ENCODE results near the gene CRIP2. TPM values are rescaled to one million over a fixed set of nuclear protein-coding genes. Genes with fewer than 3 reads are reported as not detected.

CRIP2 gene
- total and polyA plus RNA-seq, 2 donors (not counting 3 experiments of a cell fraction or from before 2014, with no cell fraction given): 322 to 954 TPM

DNA sequence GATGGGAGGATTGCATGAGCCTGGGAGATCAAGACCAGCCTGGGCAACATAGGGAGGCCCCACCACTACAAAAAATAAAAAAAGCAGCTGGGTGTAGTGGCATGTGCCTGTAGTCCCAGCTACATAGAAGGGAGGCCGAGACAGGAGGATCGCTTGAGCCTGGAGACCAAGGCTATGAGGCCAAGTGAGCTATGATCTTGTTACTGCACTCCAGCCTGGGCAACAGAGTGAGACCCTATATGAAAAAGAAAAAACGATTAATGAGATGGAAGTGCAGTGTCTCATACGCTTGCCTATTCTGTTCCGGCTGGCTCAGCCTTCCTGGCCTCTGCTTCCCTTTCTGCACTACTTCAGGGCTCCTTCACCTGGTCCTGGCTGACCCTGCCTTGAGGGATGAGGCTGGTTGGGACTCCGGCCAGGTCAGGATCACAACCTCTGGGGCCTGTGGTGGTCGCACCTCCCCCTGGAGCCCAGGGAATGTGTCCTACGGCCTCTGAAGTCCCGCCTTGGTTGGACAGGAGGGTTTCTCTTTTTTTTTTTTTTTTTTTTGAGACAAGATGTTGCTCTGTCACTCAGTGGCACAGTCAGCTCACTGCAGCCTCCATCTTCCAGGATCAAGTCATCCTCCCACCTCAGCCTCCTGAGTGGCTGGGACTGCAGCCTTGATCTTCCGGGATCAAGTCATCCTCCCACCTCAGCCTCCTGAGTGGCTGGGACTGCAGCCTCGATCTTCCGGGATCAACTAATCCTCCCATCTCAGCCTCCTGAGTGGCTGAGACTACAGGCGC lies 27.1 kb downstream of the CRIP2 start:
- H3K9me1 ChIP-seq (replicated peaks; ENCODE audit: control insufficient read depth, extremely low read depth, insufficient read depth, low read length): no peaks in the 10 kb centered on the region
- no peaks in the 10 kb centered on the region for H4K20me1 ChIP-seq (replicated peaks; ENCODE audit: control insufficient read depth, extremely low read depth, insufficient read depth, low read length)
- dilution Hi-C loops (cut with MboI; ENCODE audit: extremely low pct_ligation_motif_present, low sequenced_read_pairs): no loop called here
- no peak overlapping the region for H3K4me2 ChIP-seq (ENCODE audit: insufficient read depth, low read length)
- H3K9ac ChIP-seq (replicated peaks; ENCODE audit: extremely low read depth, insufficient read depth, low read length): no peak overlapping the region
- no peak for DNase-seq (ENCODE audit: low read depth, low spot score)
- H2AFZ ChIP-seq (ENCODE audit: low read depth, low read length): no peak overlapping the region
- H3K79me2 ChIP-seq (ENCODE audit: control insufficient read depth, insufficient read depth, low read length): no peaks in the 10 kb centered on the region
- TF ChIP-seq MYC (IDR thresholded peaks at IDR 0.05; ENCODE audit: low read depth, low read length) (no peak), JUN (IDR thresholded peaks at IDR 0.05; ENCODE audit: borderline replicate concordance, insufficient read depth, insufficient read length, low read depth) (no peak), GATA2 (IDR thresholded peaks at IDR 0.05; ENCODE audit: insufficient read depth, insufficient read length, low read depth, low read length) (no peak), POLR2AphosphoS5 (IDR thresholded peaks at IDR 0.05; ENCODE audit: insufficient read depth, low read depth, low read length) (no peak), MAX (IDR thresholded peaks at IDR 0.05; ENCODE audit: insufficient read depth, insufficient read length) (no peak), FOS (IDR thresholded peaks at IDR 0.05; ENCODE audit: borderline replicate concordance, insufficient read depth, low read length) (no peak), EZH2 (IDR thresholded peaks at IDR 0.05; ENCODE audit: borderline replicate concordance, low read depth, low read length, severe bottlenecking) (no peak), POLR2A (IDR thresholded peaks at IDR 0.05; ENCODE audit: low read depth, low read length) (no peak)
- TF ChIP-seq, protein P1, sequence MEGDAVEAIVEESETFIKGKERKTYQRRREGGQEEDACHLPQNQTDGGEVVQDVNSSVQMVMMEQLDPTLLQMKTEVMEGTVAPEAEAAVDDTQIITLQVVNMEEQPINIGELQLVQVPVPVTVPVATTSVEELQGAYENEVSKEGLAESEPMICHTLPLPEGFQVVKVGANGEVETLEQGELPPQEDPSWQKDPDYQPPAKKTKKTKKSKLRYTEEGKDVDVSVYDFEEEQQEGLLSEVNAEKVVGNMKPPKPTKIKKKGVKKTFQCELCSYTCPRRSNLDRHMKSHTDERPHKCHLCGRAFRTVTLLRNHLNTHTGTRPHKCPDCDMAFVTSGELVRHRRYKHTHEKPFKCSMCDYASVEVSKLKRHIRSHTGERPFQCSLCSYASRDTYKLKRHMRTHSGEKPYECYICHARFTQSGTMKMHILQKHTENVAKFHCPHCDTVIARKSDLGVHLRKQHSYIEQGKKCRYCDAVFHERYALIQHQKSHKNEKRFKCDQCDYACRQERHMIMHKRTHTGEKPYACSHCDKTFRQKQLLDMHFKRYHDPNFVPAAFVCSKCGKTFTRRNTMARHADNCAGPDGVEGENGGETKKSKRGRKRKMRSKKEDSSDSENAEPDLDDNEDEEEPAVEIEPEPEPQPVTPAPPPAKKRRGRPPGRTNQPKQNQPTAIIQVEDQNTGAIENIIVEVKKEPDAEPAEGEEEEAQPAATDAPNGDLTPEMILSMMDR (IDR thresholded peaks at IDR 0.05; ENCODE audit: extremely low read depth in 1 of 2, insufficient read depth in 1 of 2, low read depth in 1 of 2, low read length in 2 of 2): no peak
- no peak overlapping the region for H3K27ac ChIP-seq (ENCODE audit: insufficient read depth, low read depth, low read length)
- H3K4me3 ChIP-seq (replicated peaks in 1 of 3; ENCODE audit: insufficient read depth in 1 of 3, low read depth in 1 of 3, low read length in 3 of 3): no peak overlapping the region
- no TSS peak for BruUV-seq (replicated peaks)
- FAIRE-seq: no peak
- H3K36me3 ChIP-seq (ENCODE audit: control insufficient read depth in 2 of 2, extremely low read depth in 1 of 2, insufficient read depth in 2 of 2, low read length in 2 of 2): no peaks in the 10 kb centered on the region
- H3K4me1 ChIP-seq (ENCODE audit: control insufficient read depth, extremely low read depth, insufficient read depth, low read length): no peaks in the 10 kb centered on the region
- intact Hi-C loops (cut with micrococcal nuclease): no loop called here
- ChIA-PET POLR2A (no interaction called here), CTCF (no interaction called here)
- H3K9me3 ChIP-seq (replicated peaks; ENCODE audit: control insufficient read depth, insufficient read depth, low read length): no peaks in the 10 kb centered on the region
- H3K27me3 ChIP-seq (ENCODE audit: control insufficient read depth in 2 of 2, insufficient read depth in 2 of 2, low read length in 2 of 2): no peaks in the 10 kb centered on the region

Data from endothelial cell of umbilical vein (primary cell).